A549 (cell line): ENCODE measurements around the gene PDE4C. TPM values are rescaled to one million over a fixed set of nuclear protein-coding genes. Genes with fewer than 3 reads are reported as not detected.

ENCODE experiments used
- ATAC-seq, 2 experiments: fragments of 200-7000 bp in 1 of 2; fragments of >200 bp in 1 of 2; cut with Nextera tagmentation in 1 of 2; cut with Tn5 transposase in 1 of 2; 3 replicates each; pipeline versions ENCODE4 v1.8.0 to v1.9.1; 2018 to 2020; ENCODE audit warnings: mild to moderate bottlenecking in 1 of 2, moderate library complexity in 1 of 2
- CTCF ChIA-PET: fragments of 300-600 bp; sonication (Branson Sonifier 250); formaldehyde crosslinking; extraction: SDS; loops from one replicate; lab custom pipeline; 2021; ENCODE audit warnings: antibody characterized with exemption, inconsistent platforms; lab: Yijun Ruan, JAX
- POLR2A ChIA-PET: fragments of 350-600 bp; formaldehyde crosslinking; extraction: SDS; loops from one replicate; lab custom pipeline; 2021; ENCODE audit warnings: antibody characterized with exemption, inconsistent platforms; lab: Yijun Ruan, JAX
- DNase-seq, 2 experiments: peaks; one replicate each; pipeline versions ENCODE4 v3.0.0 to v3.0.0-alpha.2; 2011 to 2016; ENCODE audit warnings: low read depth in 1 of 2, low spot score in 1 of 2
- FAIRE-seq: peaks from 2 replicates; lab custom pipeline; 2011; peaks lifted over from hg19 to GRCh38; lab: Jason Lieb, UNC
- H3K27ac ChIP-seq, 2 experiments: fragments of >200 bp; sonication (Bioruptor Twin); formaldehyde crosslinking; 3 replicates each; pipeline ENCODE4 v1.5.1; 2016 to 2017
- H3K4me1 ChIP-seq: fragments of >200 bp; sonication (Bioruptor Twin); formaldehyde crosslinking; 3 replicates; pipeline ENCODE4 v1.6.1; 2016
- H3K4me2 ChIP-seq: fragments of >200 bp; sonication (Bioruptor Twin); formaldehyde crosslinking; 3 replicates; pipeline ENCODE4 v1.6.1; 2016
- H3K4me3 ChIP-seq: fragments of >200 bp; sonication (Bioruptor Twin); formaldehyde crosslinking; 3 replicates; pipeline ENCODE4 v1.5.1; 2016
- H3K9me3 ChIP-seq: fragments of >200 bp; sonication (Bioruptor Twin); formaldehyde crosslinking; 3 replicates; pipeline ENCODE4 v1.6.1; 2016
- CBX8 ChIP-seq: fragments of 200-600 bp; sonication (generic); IDR thresholded peaks from 2 replicates; pipeline ENCODE4 v1.6.1; 2016
- FOSB ChIP-seq: fragments of 250-450 bp; sonication (Bioruptor Pico); IDR thresholded peaks from 2 replicates; pipeline ENCODE4 v1.5.0; 2020; ENCODE audit warnings: mild to moderate bottlenecking, moderate library complexity
- HOXA7 ChIP-seq: fragments of 250-450 bp; sonication (Bioruptor Pico); IDR thresholded peaks from 2 replicates; pipeline ENCODE4 v1.5.0; 2020; ENCODE audit warnings: mild to moderate bottlenecking, moderate library complexity
- HOXB13 ChIP-seq: fragments of 250-450 bp; sonication (Bioruptor Pico); IDR thresholded peaks from 2 replicates; pipeline ENCODE4 v1.5.0; 2020; ENCODE audit warnings: low read depth, mild to moderate bottlenecking, moderate library complexity
- KDM1A ChIP-seq: fragments of 200-600 bp; sonication (generic); IDR thresholded peaks from 2 replicates; pipeline ENCODE4 v1.6.1; 2016; ENCODE audit warnings: low read depth, mild to moderate bottlenecking
- MYC ChIP-seq: IDR thresholded peaks from 2 replicates; pipeline ENCODE4 v1.6.1; 2012; ENCODE audit warnings: mild to moderate bottlenecking, inconsistent platforms, low read length, improper control_type of control experiment, borderline replicate concordance
- NR3C1 ChIP-seq: fragments of >200 bp; sonication (Bioruptor Twin); formaldehyde crosslinking; IDR thresholded peaks from 3 replicates; pipeline ENCODE4 v1.6.1; 2017
- PHF8 ChIP-seq: fragments of 200-600 bp; sonication (generic); IDR thresholded peaks from 2 replicates; pipeline ENCODE4 v1.6.1; 2016; ENCODE audit warnings: low read depth, mild to moderate bottlenecking, antibody characterized with exemption, moderate library complexity, borderline replicate concordance
- POLR2A ChIP-seq: IDR thresholded peaks from 2 replicates; pipeline ENCODE4 v1.6.1; 2012; ENCODE audit warnings: mild to moderate bottlenecking, low read length
- POLR2AphosphoS2 ChIP-seq: conservative IDR thresholded peaks from 2 replicates; pipeline ENCODE4 v1.6.1; 2012; ENCODE audit warnings: low read length, improper control_type of control experiment, inconsistent platforms
- SMC3 ChIP-seq: fragments of >200 bp; sonication (Bioruptor Twin); formaldehyde crosslinking; IDR thresholded peaks from 3 replicates; pipeline ENCODE4 v1.6.1; 2018; ENCODE audit warnings: inconsistent platforms
- SREBF2 ChIP-seq: fragments of 450-650 bp; IDR thresholded peaks from 2 replicates; pipeline ENCODE4 v1.6.1; 2014; ENCODE audit warnings: mild to moderate bottlenecking, moderate library complexity
- TP53 ChIP-seq: fragments of 250-450 bp; sonication (Bioruptor Pico); IDR thresholded peaks from 2 replicates; pipeline ENCODE4 v1.5.0; 2021; ENCODE audit warnings: mild to moderate bottlenecking, moderate library complexity
- ZSCAN20 ChIP-seq: fragments of 250-450 bp; sonication (Bioruptor Pico); IDR thresholded peaks from 2 replicates; pipeline ENCODE4 v1.8.0; 2022; ENCODE audit warnings: mild to moderate bottlenecking, moderate library complexity
- WGBS: methylation state at CpG from one replicate; pipeline ENCODE4 v1.1.6; 2017; ENCODE audit errors: missing lambda C conversion rate; 5-methylcytosine and 5-hydroxymethylcytosine counted together
- polyA plus RNA-seq, 4 experiments: library from polyadenylated mRNA; depleted of rRNA in 3 of 4; stranded (reverse); fragments of >200 nt; fragmentation: RNase III in 1 of 4; extraction: RNeasy Plus Mini Kit Qiagen cat#74134 plus additional on column Dnase treatment in 1 of 4; gene quantifications; 2 replicates in 3 of 4; 3 replicates in 1 of 4; pipeline ENCODE4 v1.2.3, GENCODE V29; 2011 to 2017
- TF ChIP-seq, protein P1 (sequence below): IDR thresholded peaks from 2 replicates; pipeline ENCODE4 v1.6.1; 2012
- TF ChIP-seq, protein P2 (sequence below): fragments of 450-650 bp; IDR thresholded peaks from 2 replicates; pipeline ENCODE4 v1.6.1; 2014; ENCODE audit warnings: antibody characterized with exemption
- TF ChIP-seq, protein P3 (sequence below): IDR thresholded peaks from 2 replicates; pipeline ENCODE4 v1.6.1; 2012; ENCODE audit warnings: low read depth, borderline replicate concordance

PDE4C gene
- polyA plus RNA-seq, 2 of the 4 experiments (the other 2 are of a cell fraction), result 0.25 to 0.65 TPM

DNA sequence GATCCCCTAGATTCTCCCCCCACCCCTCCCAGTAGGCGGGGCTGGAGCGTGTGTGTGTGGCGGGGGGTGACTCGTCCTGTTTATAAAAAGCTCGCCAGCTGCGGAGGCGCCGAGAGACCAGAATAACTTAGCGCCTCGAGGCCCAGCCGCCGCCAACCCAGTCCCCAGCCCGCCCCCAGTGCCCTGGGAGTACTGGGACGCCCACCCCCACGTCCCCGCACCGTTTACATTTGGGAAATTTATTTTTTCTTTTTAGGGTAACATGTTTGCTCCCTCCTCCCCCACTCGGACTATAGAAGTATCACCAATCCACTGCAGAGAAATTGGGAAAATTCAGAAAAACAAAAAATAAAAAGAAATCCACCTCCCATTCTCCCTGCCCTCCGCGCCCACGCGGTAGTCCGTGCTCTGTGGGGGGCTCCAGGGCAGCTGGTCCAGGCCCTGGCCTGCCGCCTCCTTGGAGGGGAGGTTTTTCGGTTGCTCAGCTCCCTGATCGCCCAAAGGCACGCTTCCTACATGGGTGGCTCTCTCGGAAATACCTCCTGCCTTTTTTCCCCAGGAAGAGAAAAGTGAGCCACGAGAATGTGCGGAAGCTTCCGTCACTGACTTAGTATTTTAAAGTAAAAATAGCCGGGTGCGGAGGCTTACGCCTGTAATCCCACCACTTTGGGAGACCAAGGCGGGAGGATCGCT is 20.9 kb downstream of the PDE4C start:
- ATAC-seq (peak; percentile 24 to 31; a peak in 2 of 6 replicates), DNase-seq (no peak), FAIRE-seq (no peak)
- peaks cover 10% of the 10 kb centered on the region; the same call in 2 of the 3 replicates for H3K4me1 ChIP-seq
- H3K9me3 ChIP-seq, result no peaks in the 10 kb centered on the region
- H3K27ac ChIP-seq, result peak overlapping the region; percentile 78 to 87
- peak overlapping the region; percentile 95 for H3K4me2 ChIP-seq
- 69% methylated on average over 23 of the region's 36 CpGs for WGBS
- ChIA-PET CTCF (interaction anchor here (0.6 to 8.9 kb wide), 4 partner anchors 14 to 92 kb away, joined by 3 to 86 read pairs (median 6); a partner anchor contains a TSS), POLR2A (interaction anchor here (1.4 to 2.0 kb wide), 3 partner anchors 10 to 76 kb away, joined by 4 to 14 read pairs (median 6); partner anchors contain the start of gene JUND)
- H3K4me3 ChIP-seq, result peak overlapping the region; percentile 57
- TF ChIP-seq FOSB (CRISPR knock-in tag) (no peak), SREBF2 (no peak)

DNA sequence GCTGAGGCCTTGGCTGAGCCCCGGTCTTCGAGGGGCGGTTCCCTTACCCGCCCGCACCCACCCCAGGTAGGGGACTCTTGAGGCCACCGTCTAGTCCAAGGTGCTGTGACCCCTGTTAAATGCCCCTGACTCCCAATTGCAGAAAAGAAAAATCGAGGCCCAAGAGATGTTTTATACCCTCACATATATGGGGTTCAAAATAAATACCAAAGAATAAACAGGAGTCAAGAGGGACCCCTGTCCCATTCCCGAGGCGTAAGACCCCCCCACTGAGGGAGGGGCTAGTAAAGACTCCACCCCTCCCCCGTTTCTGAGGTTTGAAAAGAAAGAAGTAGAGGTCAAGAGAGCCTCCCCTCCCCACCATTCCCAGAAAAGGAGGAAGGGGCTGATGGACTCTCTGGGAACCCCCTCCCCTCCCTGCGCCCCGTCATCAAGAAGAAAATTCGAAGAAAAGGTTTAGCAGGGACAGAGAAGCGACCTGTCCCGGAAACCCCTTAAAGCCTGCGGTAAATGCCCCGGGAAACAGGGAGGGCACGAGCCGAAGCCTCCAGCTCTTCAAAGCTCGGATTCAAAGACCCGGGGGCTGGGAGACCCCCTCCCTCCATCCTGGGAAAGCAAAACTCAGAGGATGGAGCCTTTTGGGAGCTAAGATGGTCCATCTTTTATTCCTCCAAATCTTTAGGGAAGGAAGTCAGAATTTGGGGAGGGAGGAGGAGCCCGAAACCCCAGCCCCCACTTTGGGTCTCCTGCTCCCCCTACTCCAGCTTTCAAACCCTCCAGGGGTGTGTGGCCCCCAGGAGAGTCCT is 21.6 kb downstream of the PDE4C start:
- ATAC-seq (peak; percentile 35 to 47), FAIRE-seq (no peak), DNase-seq (no peak)
- Histone ChIP-seq H3K4me2 (peak overlapping the region; percentile 95), H3K4me1 (peaks cover 10% of the 10 kb centered on the region; the same call in 2 of the 3 replicates), H3K27ac (peak overlapping the region; percentile 78 to 87), H3K4me3 (peak overlapping the region; percentile 57), H3K9me3 (no peaks in the 10 kb centered on the region)
- 2% methylated on average over 17 of the region's 22 CpGs for WGBS
- CTCF ChIA-PET, result interaction anchor here (0.6 to 8.9 kb wide), 6 partner anchors 13 to 98 kb away, joined by 3 to 86 read pairs (median 4); a partner anchor contains a TSS
- TF ChIP-seq TP53 (CRISPR knock-in tag) (no peak), POLR2AphosphoS2 (no peak), PHF8 (0 out of 2 replicates have a peak, but pooled peaks have one; percentile 42), KDM1A (no peak)
- POLR2A ChIA-PET, result interaction anchor here (1.0 to 2.0 kb wide), 6 partner anchors 10 to 181 kb away, joined by 3 to 14 read pairs (median 5); partner anchors contain the start of genes GDF15, JUND and MPV17L2

DNA sequence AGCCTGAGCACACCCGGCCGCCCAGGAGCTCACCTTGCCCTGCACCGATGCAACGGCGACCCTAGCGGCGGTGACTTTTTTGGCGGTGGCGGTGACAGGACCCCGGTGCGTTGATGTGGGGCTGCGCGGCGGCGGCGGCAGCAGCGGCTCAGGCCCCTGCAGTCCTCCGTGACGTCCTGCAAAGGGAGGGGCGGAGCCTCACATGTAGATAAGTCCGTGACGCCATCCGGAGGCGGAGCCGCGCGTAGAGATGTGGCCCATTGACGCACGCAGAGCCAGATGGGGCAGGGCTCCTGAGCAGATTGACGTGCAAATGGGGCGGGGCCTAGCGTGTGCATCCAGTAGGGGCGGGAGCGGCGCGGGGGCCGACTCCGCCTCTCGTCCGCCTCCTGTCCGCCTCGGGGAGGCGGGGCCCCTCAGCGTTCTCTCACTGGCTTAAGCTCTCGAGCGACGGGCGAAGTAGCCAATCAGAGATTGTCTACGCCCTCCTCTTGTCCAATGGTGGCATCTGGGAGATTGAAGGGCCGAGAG is 22.3 kb downstream of the PDE4C start, which contains the start of gene RAB3A:
TSS of gene RAB3A (minus strand) at position 180 of the 531 bp plus-strand sequence. CDS start 1,302 bp downstream, outside the sequence.
- DNase-seq (peak; percentile 92 to 100), FAIRE-seq (no peak), ATAC-seq (peak; percentile 93 to 96)
- no peaks in the 10 kb centered on the region for H3K9me3 ChIP-seq
- no CpG with 5 or more reads among the region's 50 CpGs for WGBS
- ChIA-PET CTCF (interaction anchor here (0.6 to 8.9 kb wide), 6 partner anchors 11 to 207 kb away, joined by 3 to 86 read pairs (median 4); partner anchors contain the start of gene MPV17L2), POLR2A (interaction anchor here (1.0 to 2.0 kb wide), 6 partner anchors 9 to 182 kb away, joined by 3 to 14 read pairs (median 5); partner anchors contain the start of genes GDF15, JUND and MPV17L2)
- peak within 1 kb of the TSS; percentile 78 to 87 for H3K27ac ChIP-seq
- H3K4me3 ChIP-seq, result peak within 1 kb of the TSS; percentile 57
- H3K4me1 ChIP-seq, result peaks cover 10% of the 10 kb centered on the region; the same call in 2 of the 3 replicates
- peak within 1 kb of the TSS; percentile 95 for H3K4me2 ChIP-seq
- TF ChIP-seq CBX8 (no peak), HOXA7 (CRISPR knock-in tag) (no peak)
- TF ChIP-seq, protein P1, sequence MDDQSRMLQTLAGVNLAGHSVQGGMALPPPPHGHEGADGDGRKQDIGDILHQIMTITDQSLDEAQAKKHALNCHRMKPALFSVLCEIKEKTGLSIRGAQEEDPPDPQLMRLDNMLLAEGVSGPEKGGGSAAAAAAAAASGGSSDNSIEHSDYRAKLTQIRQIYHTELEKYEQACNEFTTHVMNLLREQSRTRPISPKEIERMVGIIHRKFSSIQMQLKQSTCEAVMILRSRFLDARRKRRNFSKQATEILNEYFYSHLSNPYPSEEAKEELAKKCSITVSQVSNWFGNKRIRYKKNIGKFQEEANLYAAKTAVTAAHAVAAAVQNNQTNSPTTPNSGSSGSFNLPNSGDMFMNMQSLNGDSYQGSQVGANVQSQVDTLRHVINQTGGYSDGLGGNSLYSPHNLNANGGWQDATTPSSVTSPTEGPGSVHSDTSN, result peak; percentile 98
- TF ChIP-seq, protein P2, sequence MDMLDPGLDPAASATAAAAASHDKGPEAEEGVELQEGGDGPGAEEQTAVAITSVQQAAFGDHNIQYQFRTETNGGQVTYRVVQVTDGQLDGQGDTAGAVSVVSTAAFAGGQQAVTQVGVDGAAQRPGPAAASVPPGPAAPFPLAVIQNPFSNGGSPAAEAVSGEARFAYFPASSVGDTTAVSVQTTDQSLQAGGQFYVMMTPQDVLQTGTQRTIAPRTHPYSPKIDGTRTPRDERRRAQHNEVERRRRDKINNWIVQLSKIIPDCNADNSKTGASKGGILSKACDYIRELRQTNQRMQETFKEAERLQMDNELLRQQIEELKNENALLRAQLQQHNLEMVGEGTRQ, result 0 out of 2 replicates have a peak, but pooled peaks have one; percentile 3

DNA sequence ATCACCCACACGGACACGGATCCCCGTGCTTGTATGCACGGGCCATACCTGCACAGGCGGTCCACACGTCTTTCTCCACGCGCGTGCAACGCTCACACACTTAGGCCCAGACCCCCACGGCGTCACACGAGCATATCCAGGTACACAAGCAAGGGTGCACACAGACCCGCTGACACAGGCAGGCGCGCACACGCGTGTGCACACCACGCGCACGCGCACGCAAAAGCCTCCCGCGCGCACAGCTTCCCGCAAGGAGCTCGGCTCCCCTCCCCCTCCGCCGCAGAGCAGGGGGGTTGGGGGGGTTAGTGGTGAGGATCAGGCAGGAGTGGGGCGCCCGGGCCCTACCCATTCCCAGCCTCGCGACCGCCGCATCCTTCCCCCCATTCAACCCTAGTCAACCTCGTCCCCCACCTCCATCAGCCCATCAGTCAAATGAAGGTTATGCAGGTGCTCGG is 22.8 kb downstream of the PDE4C start:
- Histone ChIP-seq H3K4me2 (peak overlapping the region; percentile 84), H3K9me3 (no peaks in the 10 kb centered on the region), H3K4me3 (peak overlapping the region; percentile 57), H3K4me1 (peaks cover 10% of the 10 kb centered on the region; the same call in 2 of the 3 replicates), H3K27ac (peak overlapping the region in 1 of 2 experiments; percentile 73; a peak in 3 of 6 replicates)
- DNase-seq (no peak), ATAC-seq (peak; percentile 33 to 36), FAIRE-seq (no peak)
- 0% methylated on average over 6 of the region's 38 CpGs for WGBS
- CTCF ChIA-PET, result interaction anchor here (0.8 to 8.9 kb wide), 4 partner anchors 11 to 208 kb away, joined by 3 to 86 read pairs (median 12); partner anchors contain the start of gene MPV17L2
- TF ChIP-seq, protein P3, sequence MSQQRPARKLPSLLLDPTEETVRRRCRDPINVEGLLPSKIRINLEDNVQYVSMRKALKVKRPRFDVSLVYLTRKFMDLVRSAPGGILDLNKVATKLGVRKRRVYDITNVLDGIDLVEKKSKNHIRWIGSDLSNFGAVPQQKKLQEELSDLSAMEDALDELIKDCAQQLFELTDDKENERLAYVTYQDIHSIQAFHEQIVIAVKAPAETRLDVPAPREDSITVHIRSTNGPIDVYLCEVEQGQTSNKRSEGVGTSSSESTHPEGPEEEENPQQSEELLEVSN, result no peak
- no peak for TF ChIP-seq HOXB13 (CRISPR knock-in tag)
- TF ChIP-seq MYC, result no peak
- no peak for TF ChIP-seq POLR2A
- no peak for TF ChIP-seq ZSCAN20 (CRISPR knock-in tag)
- TF ChIP-seq, protein P2, result no peak
- TF ChIP-seq SMC3, result no peak
- no peak for TF ChIP-seq SREBF2
- TF ChIP-seq NR3C1, result no peak
- no peak for TF ChIP-seq FOSB (CRISPR knock-in tag)
- no peak for TF ChIP-seq TP53 (CRISPR knock-in tag)
- POLR2A ChIA-PET, result interaction anchor here (1.0 to 2.0 kb wide), 5 partner anchors 11 to 183 kb away, joined by 3 to 14 read pairs (median 5); partner anchors contain the start of genes GDF15, JUND and MPV17L2
